DMS 273 (cell line): Measurements from ENCODE around the gene ATP9A.

ENCODE experiments used
- DNase-seq: peaks from one replicate; lab custom pipeline; 2025; ENCODE audit not compliant: unreplicated experiment; lab: John Stamatoyannopoulos, UW

Gene ATP9A

GRCh38 chr20:51560550-51561307, 207.5 kb downstream of the ATP9A start:
- DNase-seq: peak; percentile 19

DNA sequence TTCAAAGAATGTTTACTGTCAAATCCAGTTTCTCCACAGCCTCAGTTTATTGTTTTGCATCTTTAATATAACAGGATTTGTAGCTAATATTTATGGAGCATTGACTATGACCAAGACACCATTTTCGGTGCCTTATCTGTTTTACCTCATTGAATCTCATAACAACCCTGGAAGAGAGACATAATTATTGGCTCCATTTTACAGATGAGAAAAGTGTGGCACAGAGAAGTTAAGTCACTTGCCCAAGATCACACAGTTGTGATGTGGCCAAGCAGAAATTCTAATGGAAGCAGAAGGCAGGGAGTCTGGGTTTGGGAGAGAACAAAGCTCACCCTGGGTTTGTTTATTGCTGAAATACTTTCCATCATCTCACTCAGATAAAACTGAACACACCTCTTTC, 208.1 kb downstream of the ATP9A start:
- no peak for DNase-seq

- no peak for DNase-seq
These were observed 213.5 kb downstream of the ATP9A start for GRCh38 chr20:51554538-51555165.

GRCh38 chr20:51553897-51554486, 214.2 kb downstream of the ATP9A start:
- no peak for DNase-seq

DNA sequence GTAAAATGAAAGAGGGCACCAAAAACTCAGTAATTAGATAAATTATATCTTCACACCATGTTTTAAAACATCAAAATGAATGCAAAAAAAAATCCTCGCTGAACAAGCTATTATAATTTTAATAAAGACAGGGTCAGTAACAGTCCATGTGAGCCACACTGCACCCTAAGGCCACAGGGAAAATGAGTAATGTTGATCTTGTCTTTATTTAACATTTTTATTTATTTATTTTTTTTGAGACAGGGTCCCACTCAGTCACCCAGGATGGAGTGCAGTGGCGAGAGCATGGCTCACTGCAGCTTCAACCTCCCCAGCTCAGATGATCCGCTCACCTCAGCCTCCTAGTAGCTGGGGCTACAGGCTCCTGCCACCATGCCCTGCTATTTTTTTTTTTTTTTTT, 217.0 kb downstream of the ATP9A start:
- no peak for DNase-seq

DNA sequence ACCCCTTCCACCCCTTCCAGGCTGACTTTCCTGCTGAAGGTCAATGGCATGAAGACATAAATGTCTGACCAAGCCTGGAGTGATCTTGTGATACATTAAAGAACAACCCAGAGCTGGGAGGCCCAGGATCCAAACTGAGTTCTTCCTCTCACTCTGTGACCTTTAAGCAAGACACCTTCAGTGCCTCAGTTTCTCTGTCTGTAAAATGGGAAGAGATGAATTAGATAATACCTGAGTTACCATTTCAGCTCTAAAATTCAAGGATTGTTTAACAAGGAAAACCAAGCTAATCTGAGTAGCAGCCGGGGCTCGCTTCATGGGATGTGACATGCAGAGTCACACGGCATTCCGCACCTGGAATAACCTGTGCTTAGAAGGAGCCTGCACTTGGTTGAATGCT, 218.7 kb downstream of the ATP9A start:
- no peak for DNase-seq

- DNase-seq: no peak
These were observed 220.2 kb downstream of the ATP9A start for GRCh38 chr20:51547951-51548350.
